ENCODE results near the gene OBSL1.

DNA sequence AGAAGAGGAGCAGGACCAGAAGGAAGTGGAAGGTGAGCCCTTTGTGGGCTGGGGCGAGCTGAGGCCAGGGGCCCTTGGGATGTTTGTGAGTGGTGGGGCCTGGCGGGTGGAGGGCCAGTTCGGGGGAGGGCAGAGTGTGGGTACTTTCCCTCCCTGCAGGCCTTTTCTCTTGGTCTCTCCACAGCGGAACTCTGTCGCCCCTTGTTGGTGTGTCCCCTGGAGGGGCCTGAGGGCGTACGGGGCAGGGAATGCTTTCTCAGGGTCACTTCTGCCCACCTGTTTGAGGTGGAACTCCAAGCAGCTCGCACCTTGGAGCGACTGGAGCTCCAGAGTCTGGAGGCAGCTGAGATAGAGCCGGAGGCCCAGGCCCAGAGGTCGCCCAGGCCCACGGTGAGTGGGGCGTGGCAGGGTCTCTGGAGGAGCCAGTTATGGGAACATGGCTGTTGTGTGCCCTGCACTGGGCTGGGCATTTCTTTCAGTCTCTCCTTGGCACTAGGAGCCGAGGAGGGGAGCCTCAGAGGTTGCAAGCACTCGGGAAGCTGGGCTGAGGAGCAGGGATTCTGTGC lies 37.1 kb upstream of the OBSL1 start:
- TF ChIP-seq, protein P1, sequence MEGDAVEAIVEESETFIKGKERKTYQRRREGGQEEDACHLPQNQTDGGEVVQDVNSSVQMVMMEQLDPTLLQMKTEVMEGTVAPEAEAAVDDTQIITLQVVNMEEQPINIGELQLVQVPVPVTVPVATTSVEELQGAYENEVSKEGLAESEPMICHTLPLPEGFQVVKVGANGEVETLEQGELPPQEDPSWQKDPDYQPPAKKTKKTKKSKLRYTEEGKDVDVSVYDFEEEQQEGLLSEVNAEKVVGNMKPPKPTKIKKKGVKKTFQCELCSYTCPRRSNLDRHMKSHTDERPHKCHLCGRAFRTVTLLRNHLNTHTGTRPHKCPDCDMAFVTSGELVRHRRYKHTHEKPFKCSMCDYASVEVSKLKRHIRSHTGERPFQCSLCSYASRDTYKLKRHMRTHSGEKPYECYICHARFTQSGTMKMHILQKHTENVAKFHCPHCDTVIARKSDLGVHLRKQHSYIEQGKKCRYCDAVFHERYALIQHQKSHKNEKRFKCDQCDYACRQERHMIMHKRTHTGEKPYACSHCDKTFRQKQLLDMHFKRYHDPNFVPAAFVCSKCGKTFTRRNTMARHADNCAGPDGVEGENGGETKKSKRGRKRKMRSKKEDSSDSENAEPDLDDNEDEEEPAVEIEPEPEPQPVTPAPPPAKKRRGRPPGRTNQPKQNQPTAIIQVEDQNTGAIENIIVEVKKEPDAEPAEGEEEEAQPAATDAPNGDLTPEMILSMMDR (conservative IDR thresholded peaks at IDR 0.05; ENCODE audit: low read depth, low read length), result no peak
- TF ChIP-seq EZH2 (IDR thresholded peaks at IDR 0.05; ENCODE audit: borderline replicate concordance, low read depth, low read length, poor library complexity, severe bottlenecking), result no peak
